CD8-positive, alpha-beta memory T cell (primary cell): ENCODE data around the gene ATP6V1C2. TPM values are rescaled to one million over a fixed set of nuclear protein-coding genes. Genes with fewer than 3 reads are reported as not detected.
"Not testable (repeated sequence)": the region's sequence is repeated elsewhere in the genome, so short reads cannot be mapped to it uniquely, and the experiment has no call there.

Experiments used
- CTCF ChIA-PET: fragments of 350-600 bp; sonication (Branson Sonifier 250); formaldehyde crosslinking; loops from one replicate; lab custom pipeline; 2021; ENCODE audit warnings: antibody characterized with exemption; lab: Charles Lee
- POLR2A ChIA-PET: fragments of 350-600 bp; sonication (Branson Sonifier 250); formaldehyde crosslinking; loops from one replicate; lab custom pipeline; 2021; ENCODE audit warnings: antibody characterized with exemption; lab: Charles Lee
- DNase-seq, 5 donors: peaks; one replicate each; pipeline versions ENCODE4 v3.0.0 to v3.0.0-alpha.2; 2020 to 2022; ENCODE audit warnings: mixed read lengths in 1 of 5
- H3K27ac ChIP-seq: one replicate; pipeline ENCODE4 v1.7.0; 2013; ENCODE audit warnings: low read depth, mild to moderate bottlenecking, low read length, moderate library complexity
- H3K27me3 ChIP-seq: 2 replicates; pipeline ENCODE4 v1.7.0; 2013; ENCODE audit warnings: low read length, mild to moderate bottlenecking; ENCODE audit not compliant: insufficient read depth, poor library complexity, severe bottlenecking
- H3K36me3 ChIP-seq: 2 replicates; pipeline ENCODE4 v1.7.0; 2013; ENCODE audit warnings: mild to moderate bottlenecking, low read length, moderate library complexity; ENCODE audit not compliant: insufficient read depth
- H3K4me1 ChIP-seq: 2 replicates; pipeline ENCODE4 v1.7.0; 2013; ENCODE audit warnings: mild to moderate bottlenecking, low read length, moderate library complexity; ENCODE audit not compliant: insufficient read depth
- H3K4me3 ChIP-seq: 2 replicates; pipeline ENCODE4 v1.7.0; 2013; ENCODE audit warnings: mild to moderate bottlenecking, low read length
- H3K9me3 ChIP-seq: 2 replicates; pipeline ENCODE4 v1.7.0; 2013; ENCODE audit warnings: mild to moderate bottlenecking, low read length
- H3K27ac Mint-ChIP-seq, 8 donors: one replicate each; pipeline ENCODE4 v1.8.0; 2020 to 2021; ENCODE audit warnings: mixed read lengths in 8 of 8, mild to moderate bottlenecking in 6 of 8, inconsistent platforms in 3 of 8, moderate library complexity in 3 of 8
- H3K27me3 Mint-ChIP-seq, 2 donors: one replicate each; pipeline ENCODE4 v1.8.0; 2020 to 2021; ENCODE audit warnings: mixed read lengths in 2 of 2, mild to moderate bottlenecking in 1 of 2, moderate library complexity in 1 of 2
- H3K36me3 Mint-ChIP-seq, 3 donors: one replicate each; pipeline ENCODE4 v1.8.0; 2020 to 2021; ENCODE audit warnings: mixed read lengths in 3 of 3, inconsistent platforms in 1 of 3, mild to moderate bottlenecking in 1 of 3
- H3K4me1 Mint-ChIP-seq, 3 donors: one replicate each; pipeline ENCODE4 v1.8.0; 2020 to 2021; ENCODE audit warnings: mixed read lengths in 3 of 3, inconsistent platforms in 1 of 3, mild to moderate bottlenecking in 1 of 3
- H3K4me3 Mint-ChIP-seq, 7 donors: one replicate each; pipeline ENCODE4 v1.8.0; 2020 to 2021; ENCODE audit warnings: mixed read lengths in 7 of 7, mild to moderate bottlenecking in 6 of 7, moderate library complexity in 4 of 7, inconsistent platforms in 2 of 7
- H3K9me3 Mint-ChIP-seq, 5 donors: one replicate each; pipeline ENCODE4 v1.8.0; 2020 to 2022; ENCODE audit warnings: mixed read lengths in 5 of 5, mild to moderate bottlenecking in 3 of 5, moderate library complexity in 2 of 5, inconsistent platforms in 1 of 5
- polyA plus RNA-seq: library from polyadenylated mRNA; unstranded; fragments of 300-500 nt; fragmentation: Illumina TruSeq; gene quantifications from one replicate; pipeline ENCODE4 v1.2.3, GENCODE V29; 2021
- total RNA-seq, 2 experiments: library from RNA; stranded (reverse); gene quantifications; one replicate each; pipeline ENCODE4 v1.2.3, GENCODE V29; 2021

Gene ATP6V1C2
- total and polyA plus RNA-seq, 3 experiments from 2014 or later = 0.09 to 0.24 TPM; not detected in 1

DNA sequence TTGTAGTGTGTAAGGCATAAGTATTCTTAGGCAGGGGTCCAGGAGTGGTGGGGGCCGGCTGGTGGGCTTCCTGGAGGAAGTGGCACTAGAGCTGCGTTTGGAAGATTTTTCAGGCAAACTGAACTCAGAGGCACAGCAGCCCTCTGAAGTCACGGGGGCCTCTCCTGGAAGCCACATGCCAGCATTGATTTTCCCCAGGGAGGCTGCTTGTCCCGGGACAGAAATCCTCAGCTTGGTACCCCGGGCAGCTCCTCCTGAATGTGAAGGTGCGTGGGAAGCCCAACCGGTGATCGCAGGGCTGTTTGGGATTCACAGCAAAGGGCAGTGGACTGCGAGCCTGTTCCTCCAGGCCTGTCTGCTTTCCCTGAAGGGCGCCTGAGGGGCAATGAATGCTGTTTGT is 92.7 kb downstream of the ATP6V1C2 start:
- peak overlapping the region; percentile 28 to 80 (median 54) for H3K4me3 Mint-ChIP-seq

DNA sequence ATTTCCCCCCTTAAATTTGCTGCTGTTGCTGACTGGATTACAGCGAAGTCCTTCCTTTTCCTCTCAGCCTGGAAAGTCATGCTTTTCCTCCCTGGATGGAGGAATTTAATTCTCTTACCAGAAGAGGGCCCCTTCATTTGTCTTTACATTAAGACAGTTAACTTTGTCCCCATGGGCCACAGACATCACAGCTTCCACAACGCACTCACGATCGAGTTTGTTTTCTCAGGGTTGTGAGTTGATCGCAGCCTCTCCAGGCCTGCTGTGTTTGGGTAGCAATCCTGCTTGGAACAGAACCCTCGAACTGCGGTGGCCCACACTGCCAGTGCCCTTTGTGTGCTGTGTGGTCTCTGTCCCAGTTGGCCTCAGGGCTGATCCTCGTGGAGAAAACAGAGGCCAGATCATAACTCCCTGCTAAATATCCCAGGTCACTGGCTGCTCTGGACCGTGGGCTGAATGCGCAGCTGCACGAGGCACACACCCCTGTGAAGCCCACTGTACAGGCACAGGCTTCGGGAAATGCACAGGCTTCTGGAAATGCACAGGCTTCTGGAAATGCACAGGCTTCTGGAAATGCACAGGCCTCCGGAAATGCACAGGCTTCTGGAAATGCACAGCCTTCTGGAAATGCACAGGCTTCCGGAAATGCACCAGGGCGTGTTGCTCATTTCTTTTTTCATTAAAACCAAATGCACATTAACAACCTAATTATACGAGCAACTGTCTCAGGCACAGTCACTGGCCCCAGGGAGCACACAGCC is 93.3 kb downstream of the ATP6V1C2 start:
- Mint-ChIP-seq H3K4me1 (peaks cover 20 to 23% (median 23%) of the 10 kb centered on the region in 3 donors), H3K36me3 (peaks cover 0 to 5% (median 0%) of the 10 kb centered on the region in 3 donors), H3K27ac (peak overlapping the region in 1 of 8 donors; percentile 63), H3K4me3 (peak overlapping the region in 6 of 7 donors; percentile 4 to 72 (median 54)), H3K9me3 (no peaks in the 10 kb centered on the region), H3K27me3 (peaks cover 3 to 4% of the 10 kb centered on the region in 2 donors)
- H3K27ac ChIP-seq = no peak overlapping the region
- H3K9me3 ChIP-seq = no peaks in the 10 kb centered on the region
- H3K4me3 ChIP-seq = no peak overlapping the region
- DNase-seq = no peak
- peaks cover 18% of the 10 kb centered on the region for H3K4me1 ChIP-seq
- ChIA-PET CTCF (interaction anchor here (2.8 kb wide), 1 partner anchor 18 kb away, joined by 11 read pairs; no protein-coding TSS in a partner anchor), POLR2A (no interaction called here)
- peaks cover 6% of the 10 kb centered on the region for H3K27me3 ChIP-seq
- H3K36me3 ChIP-seq = no peaks in the 10 kb centered on the region

More for the DNA sequence above, 92.7 kb downstream of the ATP6V1C2 start:
- Histone ChIP-seq H3K4me1 (peaks cover 20% of the 10 kb centered on the region), H3K4me3 (no peak overlapping the region), H3K9me3 (no peaks in the 10 kb centered on the region), H3K36me3 (no peaks in the 10 kb centered on the region), H3K27ac (no peak overlapping the region), H3K27me3 (peaks cover 6% of the 10 kb centered on the region)
- H3K36me3 Mint-ChIP-seq = peaks cover 0 to 5% (median 0%) of the 10 kb centered on the region in 3 donors
- ChIA-PET POLR2A (no interaction called here), CTCF (interaction anchor here (2.8 kb wide), 1 partner anchor 18 kb away, joined by 11 read pairs; no protein-coding TSS in a partner anchor)
- H3K9me3 Mint-ChIP-seq = no peaks in the 10 kb centered on the region
- peaks cover 3% of the 10 kb centered on the region in 2 donors for H3K27me3 Mint-ChIP-seq
- H3K4me1 Mint-ChIP-seq = peaks cover 24 to 27% (median 27%) of the 10 kb centered on the region in 3 donors
- DNase-seq = no peak
- peak overlapping the region in 3 of 8 donors; percentile 54 to 63 (median 63) for H3K27ac Mint-ChIP-seq

DNA sequence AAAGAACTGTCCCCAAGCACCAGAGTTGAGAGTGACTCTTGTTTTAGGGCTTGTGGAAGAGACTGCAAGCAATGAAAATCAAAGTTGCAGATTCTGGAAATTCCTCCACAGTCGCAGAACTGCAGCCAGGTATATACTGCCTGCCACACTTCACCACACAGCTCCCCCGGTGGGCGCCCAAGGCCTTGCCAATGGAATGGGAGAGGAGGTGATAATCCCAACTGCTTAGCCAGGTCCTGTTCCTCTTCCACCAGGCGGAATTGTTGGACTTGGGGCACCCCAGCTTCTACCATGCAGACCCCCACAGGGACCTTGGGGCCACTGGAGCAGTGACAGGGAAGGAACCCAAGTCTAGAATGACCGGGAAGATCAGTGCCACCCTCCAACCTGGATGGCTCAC is 96.0 kb downstream of the ATP6V1C2 start:
- H3K9me3 ChIP-seq = no peaks in the 10 kb centered on the region
- peaks cover 0 to 3% (median 2%) of the 10 kb centered on the region in 3 donors for H3K4me1 Mint-ChIP-seq
- POLR2A ChIA-PET = no interaction called here
- H3K36me3 Mint-ChIP-seq = no peaks in the 10 kb centered on the region
- H3K4me3 Mint-ChIP-seq = peak overlapping the region in 1 of 7 donors; percentile 7
- peaks cover 3 to 7% of the 10 kb centered on the region in 2 donors for H3K27me3 Mint-ChIP-seq
- CTCF ChIA-PET = interaction anchor here (0.8 to 1.3 kb wide), 5 partner anchors 16 to 315 kb away, joined by 3 to 5 read pairs (median 3); a partner anchor contains a TSS
- no peak overlapping the region for H3K27ac Mint-ChIP-seq
- no peak overlapping the region for H3K4me3 ChIP-seq
- H3K27ac ChIP-seq = no peak overlapping the region
- H3K27me3 ChIP-seq = peaks cover 6% of the 10 kb centered on the region
- no peaks in the 10 kb centered on the region for H3K4me1 ChIP-seq
- H3K36me3 ChIP-seq = no peaks in the 10 kb centered on the region
- no peak for DNase-seq
- H3K9me3 Mint-ChIP-seq = no peaks in the 10 kb centered on the region

DNA sequence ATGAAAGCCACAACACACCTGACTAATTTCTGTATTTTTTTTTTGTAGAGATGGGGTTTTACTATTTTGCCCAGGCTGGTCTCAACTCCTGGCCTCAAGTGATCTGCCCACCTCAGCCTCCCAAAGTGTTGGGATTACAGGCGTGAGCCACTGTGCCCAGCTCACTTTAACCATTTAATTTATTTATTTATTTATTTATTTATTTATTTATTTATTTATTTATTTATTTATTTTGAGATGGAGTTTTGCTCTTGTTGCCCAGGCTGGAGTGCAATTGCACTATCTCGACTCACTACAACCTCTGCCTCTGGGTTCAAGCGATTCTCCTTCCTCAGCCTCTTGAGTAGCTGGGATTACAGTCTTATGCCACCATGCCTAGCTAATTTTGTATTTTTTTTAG is 96.9 kb downstream of the ATP6V1C2 start:
- H3K36me3 ChIP-seq, H3K4me1 Mint-ChIP-seq, H3K36me3 Mint-ChIP-seq, H3K27me3 ChIP-seq, H3K9me3 Mint-ChIP-seq, DNase-seq, H3K27ac Mint-ChIP-seq, H3K9me3 ChIP-seq, H3K4me3 Mint-ChIP-seq, POLR2A ChIA-PET, H3K27ac ChIP-seq, H3K4me1 ChIP-seq, H3K4me3 ChIP-seq: not testable (repeated sequence)
- CTCF ChIA-PET = interaction anchor here (1.2 kb wide), 1 partner anchor 17 kb away, joined by 5 read pairs; no protein-coding TSS in a partner anchor
- peaks cover 3 to 13% of the 10 kb centered on the region in 2 donors for H3K27me3 Mint-ChIP-seq

DNA sequence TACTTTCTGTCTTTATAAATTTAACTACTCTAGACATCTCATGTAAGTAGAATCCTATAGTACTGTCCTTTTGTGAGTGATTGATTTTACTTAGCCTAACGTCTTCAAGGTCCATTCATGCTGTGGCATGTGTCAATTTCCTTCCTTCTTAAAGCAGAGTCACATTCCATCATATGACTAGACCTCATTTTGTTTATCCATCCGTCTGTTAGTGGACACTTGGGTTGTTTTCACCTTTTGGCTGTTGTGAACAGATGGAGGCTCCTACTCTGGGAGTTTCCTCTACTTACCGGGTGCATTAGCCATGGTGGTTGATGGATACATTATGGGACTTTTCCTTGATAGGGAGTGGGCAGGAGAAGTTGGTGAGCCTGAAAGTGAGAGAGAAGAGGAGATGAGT is 97.6 kb downstream of the ATP6V1C2 start:
- Mint-ChIP-seq H3K36me3 (no peaks in the 10 kb centered on the region), H3K9me3 (no peaks in the 10 kb centered on the region), H3K27me3 (peaks cover 8 to 17% of the 10 kb centered on the region in 2 donors), H3K27ac (no peak overlapping the region), H3K4me1 (no peaks in the 10 kb centered on the region), H3K4me3 (no peak overlapping the region)
- DNase-seq = no peak
- H3K4me3 ChIP-seq = no peak overlapping the region
- H3K27ac ChIP-seq = no peak overlapping the region
- H3K27me3 ChIP-seq = peaks cover 6% of the 10 kb centered on the region
- CTCF ChIA-PET = interaction anchor here (1.2 kb wide), 1 partner anchor 16 kb away, joined by 5 read pairs; no protein-coding TSS in a partner anchor
- no peaks in the 10 kb centered on the region for H3K9me3 ChIP-seq
- no peaks in the 10 kb centered on the region for H3K36me3 ChIP-seq
- POLR2A ChIA-PET = no interaction called here
- no peaks in the 10 kb centered on the region for H3K4me1 ChIP-seq

DNA sequence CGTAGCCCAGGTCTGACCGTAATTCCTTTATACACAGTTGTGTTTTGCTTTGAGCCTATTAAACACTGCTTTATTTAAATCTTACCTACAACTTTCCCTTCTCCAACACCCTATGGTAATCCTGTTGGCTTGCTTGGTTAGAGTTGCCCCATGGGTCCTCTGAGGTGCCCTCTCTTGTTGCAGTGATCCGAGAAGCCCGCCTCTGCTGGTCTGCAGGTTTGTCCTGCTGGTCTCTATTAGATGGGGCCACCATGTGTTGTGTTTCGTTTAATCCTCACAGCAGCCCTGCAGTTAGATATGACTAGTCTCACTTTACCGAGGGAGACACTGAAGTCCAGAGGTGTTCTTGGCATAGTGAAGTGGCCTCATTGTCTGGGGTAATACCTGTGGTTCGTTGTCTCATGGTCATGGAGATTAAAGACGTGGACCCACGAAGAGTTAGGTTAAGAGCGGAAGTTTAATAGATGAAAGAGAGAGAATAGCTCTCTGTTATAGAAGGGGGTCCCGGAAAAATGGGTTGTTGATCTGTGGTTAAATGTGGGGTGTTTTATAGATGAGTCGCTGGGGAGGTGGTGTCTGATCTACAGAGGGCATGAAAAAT is 98.4 kb downstream of the ATP6V1C2 start:
- Histone ChIP-seq H3K27ac (no peak overlapping the region), H3K9me3 (no peaks in the 10 kb centered on the region), H3K27me3 (peaks cover 6% of the 10 kb centered on the region), H3K36me3 (no peaks in the 10 kb centered on the region), H3K4me1 (no peaks in the 10 kb centered on the region), H3K4me3 (no peak overlapping the region)
- Mint-ChIP-seq H3K27me3 (peaks cover 9 to 22% of the 10 kb centered on the region in 2 donors), H3K36me3 (no peaks in the 10 kb centered on the region), H3K9me3 (no peaks in the 10 kb centered on the region), H3K27ac (no peak overlapping the region), H3K4me3 (no peak overlapping the region), H3K4me1 (no peaks in the 10 kb centered on the region)
- ChIA-PET POLR2A (no interaction called here), CTCF (interaction anchor here (1.5 kb wide), 1 partner anchor 10 kb away, joined by 3 read pairs; no protein-coding TSS in a partner anchor)
- no peak for DNase-seq

DNA sequence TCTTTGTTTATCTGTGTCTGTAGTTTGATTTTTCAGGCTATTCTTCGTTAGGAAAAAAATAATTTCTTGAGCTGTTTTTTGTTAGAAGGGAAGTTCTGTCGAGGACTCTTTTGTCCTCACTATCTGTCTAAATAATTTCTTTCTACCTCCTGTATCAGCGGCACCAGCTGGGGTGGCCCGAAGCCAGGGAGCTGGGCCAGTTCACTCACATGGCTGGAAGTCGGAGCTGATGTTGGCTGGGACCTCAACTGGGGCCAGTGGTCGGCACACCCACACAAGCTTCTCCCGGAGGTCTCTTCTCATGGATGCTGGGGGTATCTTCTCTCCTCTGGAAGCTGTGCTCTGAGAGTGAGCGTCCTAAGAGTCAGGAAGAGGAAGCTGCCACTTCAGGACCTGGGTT is 99.1 kb downstream of the ATP6V1C2 start:
- H3K27ac Mint-ChIP-seq = no peak overlapping the region
- no peak overlapping the region for H3K4me3 ChIP-seq
- H3K27me3 Mint-ChIP-seq = peaks cover 9 to 29% of the 10 kb centered on the region in 2 donors
- ChIA-PET POLR2A (no interaction called here), CTCF (interaction anchor here (1.2 to 1.5 kb wide), 2 partner anchors 9 to 11 kb away, joined by 3 to 7 read pairs; no protein-coding TSS in a partner anchor)
- H3K4me3 Mint-ChIP-seq = no peak overlapping the region
- H3K9me3 ChIP-seq = no peaks in the 10 kb centered on the region
- H3K27ac ChIP-seq = no peak overlapping the region
- no peaks in the 10 kb centered on the region for H3K4me1 ChIP-seq
- H3K36me3 ChIP-seq = no peaks in the 10 kb centered on the region
- peaks cover 6% of the 10 kb centered on the region for H3K27me3 ChIP-seq
- H3K36me3 Mint-ChIP-seq = no peaks in the 10 kb centered on the region
- no peaks in the 10 kb centered on the region for H3K4me1 Mint-ChIP-seq
- DNase-seq = no peak
- no peaks in the 10 kb centered on the region for H3K9me3 Mint-ChIP-seq
